Subcutaneous adipose tissue (tissue), 4 donors: ENCODE results near the gene SS18L1. TPM values are rescaled to one million over a fixed set of nuclear protein-coding genes. Genes with fewer than 3 reads are reported as not detected.

Experiments
- total RNA-seq, 4 donors: library from RNA; depleted of rRNA; stranded (reverse); fragments of >200 nt; gene quantifications; one replicate each; pipeline ENCODE4 v1.1.0, GENCODE V29; 2016
- TF ChIP-seq, protein P1 (sequence below): fragments of 450-650 bp; IDR thresholded peaks from one replicate; pipeline ENCODE4 v1.5.1; 2016; ENCODE audit warnings: low read depth, mild to moderate bottlenecking, control low read depth, antibody characterized with exemption, moderate library complexity

SS18L1 gene
- total RNA-seq, 4 donors from 2014 or later: 10.3 to 18.3 (median 12.9) TPM

DNA sequence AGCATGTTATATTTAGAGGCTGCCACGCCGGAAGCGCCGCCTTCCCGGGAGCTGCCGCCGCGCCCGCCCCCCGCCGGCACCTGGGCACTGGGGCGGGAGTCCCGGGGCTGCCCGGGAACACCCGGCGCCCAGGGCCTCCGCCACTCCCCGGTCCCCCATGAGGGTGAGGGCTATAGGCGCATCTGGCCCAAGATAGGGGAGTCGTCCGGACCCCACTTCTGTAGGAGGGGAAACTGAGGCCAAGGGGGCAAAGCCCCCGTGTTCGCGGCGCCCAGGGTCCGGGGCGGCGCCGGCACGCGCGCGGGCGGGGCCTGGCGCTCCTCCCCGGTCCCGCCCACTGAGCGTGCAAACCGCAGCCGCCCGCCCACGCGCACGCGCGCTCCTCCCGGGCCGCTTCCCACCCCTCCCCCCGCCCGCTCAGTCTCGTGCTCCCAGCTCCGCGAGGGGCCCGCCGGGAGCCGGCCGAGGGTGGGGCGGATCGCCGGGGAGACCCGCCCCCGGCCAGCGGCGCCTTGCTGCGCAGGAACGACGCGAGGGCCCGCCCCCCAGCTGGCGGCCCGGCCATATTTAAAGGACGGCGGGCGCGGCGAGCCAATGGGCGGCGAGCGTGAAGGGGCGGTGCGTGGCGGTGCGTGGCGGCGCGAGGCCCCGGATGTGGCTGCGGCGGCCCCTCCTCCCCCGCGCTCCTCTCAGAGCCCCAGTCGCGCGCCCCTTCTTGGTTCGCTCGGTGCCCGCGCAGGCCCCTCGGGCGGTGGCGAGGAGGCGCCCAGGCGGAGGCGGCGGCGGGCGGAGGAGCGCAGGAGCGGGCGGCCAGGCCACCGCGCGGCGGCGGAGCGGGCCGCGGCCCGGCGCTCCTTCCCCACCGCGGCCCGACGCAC lies 21.6 kb upstream of the SS18L1 start, which contains the start of gene LSM14B:
Gene LSM14B, plus strand, starts transcription at position 700 of the 878 bp plus-strand sequence. CDS start 192 bp downstream, outside the sequence.
- TF ChIP-seq, protein P1, sequence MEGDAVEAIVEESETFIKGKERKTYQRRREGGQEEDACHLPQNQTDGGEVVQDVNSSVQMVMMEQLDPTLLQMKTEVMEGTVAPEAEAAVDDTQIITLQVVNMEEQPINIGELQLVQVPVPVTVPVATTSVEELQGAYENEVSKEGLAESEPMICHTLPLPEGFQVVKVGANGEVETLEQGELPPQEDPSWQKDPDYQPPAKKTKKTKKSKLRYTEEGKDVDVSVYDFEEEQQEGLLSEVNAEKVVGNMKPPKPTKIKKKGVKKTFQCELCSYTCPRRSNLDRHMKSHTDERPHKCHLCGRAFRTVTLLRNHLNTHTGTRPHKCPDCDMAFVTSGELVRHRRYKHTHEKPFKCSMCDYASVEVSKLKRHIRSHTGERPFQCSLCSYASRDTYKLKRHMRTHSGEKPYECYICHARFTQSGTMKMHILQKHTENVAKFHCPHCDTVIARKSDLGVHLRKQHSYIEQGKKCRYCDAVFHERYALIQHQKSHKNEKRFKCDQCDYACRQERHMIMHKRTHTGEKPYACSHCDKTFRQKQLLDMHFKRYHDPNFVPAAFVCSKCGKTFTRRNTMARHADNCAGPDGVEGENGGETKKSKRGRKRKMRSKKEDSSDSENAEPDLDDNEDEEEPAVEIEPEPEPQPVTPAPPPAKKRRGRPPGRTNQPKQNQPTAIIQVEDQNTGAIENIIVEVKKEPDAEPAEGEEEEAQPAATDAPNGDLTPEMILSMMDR: no peak

DNA sequence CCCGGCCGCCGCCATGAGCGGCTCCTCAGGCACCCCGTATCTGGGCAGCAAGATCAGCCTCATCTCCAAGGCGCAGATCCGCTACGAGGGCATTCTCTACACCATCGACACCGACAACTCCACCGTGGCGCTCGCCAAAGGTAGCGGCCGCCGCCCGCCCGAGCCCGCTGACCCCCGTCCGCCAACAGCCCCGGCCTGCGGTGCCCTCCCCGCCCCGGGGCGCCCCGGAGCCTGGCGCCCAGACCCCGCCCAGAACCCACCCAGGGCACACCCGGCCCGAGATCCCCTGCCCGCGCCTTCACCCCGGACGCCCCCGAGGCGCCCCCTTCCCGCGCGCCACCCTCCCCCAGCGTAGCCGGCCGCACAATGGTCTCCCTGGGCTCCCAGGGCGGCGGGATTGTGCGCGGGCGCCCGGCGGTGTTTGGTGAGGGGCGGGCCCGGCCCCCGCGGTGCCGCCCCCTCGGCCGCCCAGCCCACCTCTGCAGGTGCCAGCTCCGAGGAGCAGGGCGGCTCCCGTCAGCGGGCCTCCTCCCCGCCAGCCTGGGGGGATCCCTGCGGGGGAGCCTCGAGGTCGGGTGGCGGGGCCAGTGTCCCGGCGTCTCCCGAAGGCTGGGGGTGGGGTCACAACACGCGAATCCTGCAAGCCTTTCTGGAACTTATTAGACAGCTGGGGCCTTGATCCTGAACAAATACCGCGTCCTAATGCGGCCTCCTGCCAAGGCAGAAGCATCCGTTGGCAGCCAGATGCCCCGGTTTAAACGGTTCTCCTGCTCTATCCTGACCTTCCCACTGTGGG lies 20.7 kb upstream of the SS18L1 start:
- TF ChIP-seq, protein P1: no peak

DNA sequence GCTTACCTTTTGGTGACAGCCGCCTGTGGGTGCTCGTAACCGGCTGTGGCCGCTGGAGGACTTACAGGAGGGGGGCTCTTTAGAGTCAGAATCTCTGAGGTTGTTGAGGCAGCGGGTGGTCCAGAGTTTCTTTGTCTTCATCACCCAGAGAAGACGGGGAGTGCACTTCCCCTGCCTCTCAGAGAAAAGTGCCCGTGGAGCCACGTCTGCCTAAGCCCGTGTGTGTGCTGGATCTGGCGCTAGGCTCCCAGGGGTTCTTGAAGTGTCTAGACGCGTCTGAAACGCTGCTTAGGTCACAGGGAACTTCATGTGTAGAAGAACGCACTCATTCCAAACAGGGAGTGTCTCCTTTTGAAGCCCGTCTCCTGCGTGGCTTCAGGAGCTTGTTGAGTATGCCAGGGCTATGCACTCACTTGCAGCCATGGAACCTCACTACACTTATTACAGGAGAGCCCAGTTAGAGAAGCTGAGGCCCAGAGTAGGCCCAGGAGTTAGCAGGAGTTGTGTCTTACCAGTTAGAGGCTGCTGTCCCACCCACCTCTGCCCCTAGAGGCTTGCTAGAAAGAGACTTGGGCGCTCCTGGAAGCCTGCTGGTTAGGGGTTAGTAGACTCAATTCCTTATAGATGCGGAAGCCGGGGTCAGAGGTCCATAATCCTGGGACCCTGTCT lies 20.0 kb upstream of the SS18L1 start:
- TF ChIP-seq, protein P1: no peak

- TF ChIP-seq, protein P1: no peak
These were observed 17.4 kb upstream of the SS18L1 start for GRCh38 chr20:62126141-62126540.

- TF ChIP-seq, protein P1: no peak
These were observed 15.8 kb upstream of the SS18L1 start for GRCh38 chr20:62127799-62128198.

DNA sequence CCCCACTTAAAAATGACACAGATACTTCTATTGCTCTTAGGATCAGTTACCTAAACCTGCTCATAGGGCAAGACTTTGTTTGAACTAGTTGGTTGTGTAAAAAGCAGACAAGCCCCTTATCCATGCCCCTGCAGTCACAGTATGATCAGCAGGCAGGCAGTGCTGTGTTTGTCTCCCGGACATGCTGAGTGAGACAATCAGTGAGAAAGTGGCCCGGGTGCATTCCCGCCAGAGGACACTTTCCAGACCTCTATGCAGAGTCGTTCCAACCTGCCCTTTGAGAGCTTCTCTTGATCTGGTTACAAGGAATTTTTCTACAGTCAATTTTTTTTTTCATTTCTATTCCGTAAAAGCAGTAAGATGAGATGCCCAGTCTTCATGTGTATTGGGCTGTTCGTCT lies 15.1 kb upstream of the SS18L1 start:
- TF ChIP-seq, protein P1: no peak
